GM18508 (cell line): ENCODE results near the gene PCID2.
"Not testable (repeated sequence)": the region's sequence is repeated elsewhere in the genome, so short reads cannot be mapped to it uniquely, and the experiment has no call there.

Experiments
- ATAC-seq: cut with Tn5 transposase; IDR thresholded peaks from one replicate; pipeline ENCODE4 v1.9.1; 2021; ENCODE audit warnings: moderate number of reproducible peaks; ENCODE audit not compliant: insufficient read depth, unreplicated experiment

PCID2 gene

GRCh38 chr13:113168211-113168610, 40.3 kb downstream of the PCID2 start:
- no peak for ATAC-seq

GRCh38 chr13:113167575-113167974, 40.9 kb downstream of the PCID2 start:
- no peak for ATAC-seq

- no peak for ATAC-seq
These were observed 41.3 kb downstream of the PCID2 start for GRCh38 chr13:113167155-113167554.

- ATAC-seq = no peak
These were observed 41.8 kb downstream of the PCID2 start for GRCh38 chr13:113166681-113167080.

DNA sequence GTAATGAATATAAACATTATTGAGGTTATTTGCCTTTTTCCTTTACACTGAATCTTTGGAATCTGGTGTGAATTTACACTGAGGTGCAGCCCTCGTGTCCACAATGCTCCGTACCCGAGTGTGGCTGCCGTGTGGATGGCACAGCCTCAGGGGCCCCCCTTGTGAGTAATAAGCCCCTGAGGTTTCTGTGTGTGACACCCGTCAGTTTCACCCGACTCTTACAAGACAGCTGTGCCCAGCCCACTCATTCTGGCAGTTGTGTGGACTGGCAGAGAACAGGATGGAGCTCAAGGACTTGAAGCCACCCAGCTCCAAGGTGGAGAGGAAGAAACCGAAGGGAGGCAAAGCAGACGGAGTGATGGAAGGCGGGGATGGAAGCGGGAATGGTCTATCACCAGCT, 42.2 kb downstream of the PCID2 start:
- ATAC-seq = no peak

DNA sequence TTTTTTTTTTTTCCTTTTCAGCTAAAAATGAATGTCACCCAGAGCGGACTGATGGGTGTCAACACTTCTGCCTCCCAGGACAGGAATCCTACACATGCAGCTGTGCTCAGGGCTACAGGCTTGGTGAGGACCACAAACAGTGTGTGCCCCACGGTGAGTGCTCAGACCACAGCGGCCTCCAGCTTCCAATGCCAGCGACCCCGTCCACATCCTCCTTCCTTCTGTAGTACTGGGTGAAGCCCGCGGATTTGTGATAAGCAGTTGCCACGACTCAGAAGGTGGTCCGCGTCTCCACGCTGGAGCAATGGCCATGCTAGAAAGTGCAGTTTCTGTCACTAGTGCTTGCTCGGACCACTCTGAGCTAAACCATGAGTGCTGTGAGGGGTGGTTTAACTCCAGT, 44.0 kb downstream of the PCID2 start:
- ATAC-seq = no peak

GRCh38 chr13:113162783-113163685, 45.4 kb downstream of the PCID2 start:
- no peak for ATAC-seq

- not testable (repeated sequence) for ATAC-seq
These were observed 46.5 kb downstream of the PCID2 start for GRCh38 chr13:113161975-113162374.

GRCh38 chr13:113161433-113161832, 47.0 kb downstream of the PCID2 start:
- no peak for ATAC-seq

GRCh38 chr13:113160983-113161382, 47.5 kb downstream of the PCID2 start:
- no peak for ATAC-seq

DNA sequence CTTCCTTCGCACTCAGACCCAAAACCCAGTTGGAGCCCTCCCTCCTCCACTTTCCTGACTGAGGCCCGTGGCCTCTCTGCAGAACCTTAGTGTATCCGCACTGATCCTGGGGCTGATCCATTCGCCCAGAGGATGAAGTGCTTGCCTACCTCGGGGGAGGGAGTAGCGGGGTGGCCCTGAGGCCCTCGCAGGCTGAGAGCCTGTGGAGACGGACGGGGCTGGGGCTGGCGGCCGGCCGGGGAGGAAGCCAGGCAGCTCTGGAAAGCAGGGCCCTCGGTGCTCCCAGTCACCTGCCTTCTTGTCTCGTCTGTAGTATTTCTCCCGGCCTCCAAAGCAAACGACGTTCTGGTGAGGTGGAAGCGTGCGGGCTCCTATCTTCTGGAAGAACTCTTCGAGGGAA, 48.8 kb downstream of the PCID2 start:
- no peak for ATAC-seq

- ATAC-seq = no peak
These were observed 49.5 kb downstream of the PCID2 start for GRCh38 chr13:113158946-113159345.

GRCh38 chr13:113157929-113158747, 50.3 kb downstream of the PCID2 start, which contains the start of gene PROZ:
Gene PROZ (plus strand): TSS chr13:113158648. CDS start chr13:113158661, 13 bp downstream.
- ATAC-seq = no peak

DNA sequence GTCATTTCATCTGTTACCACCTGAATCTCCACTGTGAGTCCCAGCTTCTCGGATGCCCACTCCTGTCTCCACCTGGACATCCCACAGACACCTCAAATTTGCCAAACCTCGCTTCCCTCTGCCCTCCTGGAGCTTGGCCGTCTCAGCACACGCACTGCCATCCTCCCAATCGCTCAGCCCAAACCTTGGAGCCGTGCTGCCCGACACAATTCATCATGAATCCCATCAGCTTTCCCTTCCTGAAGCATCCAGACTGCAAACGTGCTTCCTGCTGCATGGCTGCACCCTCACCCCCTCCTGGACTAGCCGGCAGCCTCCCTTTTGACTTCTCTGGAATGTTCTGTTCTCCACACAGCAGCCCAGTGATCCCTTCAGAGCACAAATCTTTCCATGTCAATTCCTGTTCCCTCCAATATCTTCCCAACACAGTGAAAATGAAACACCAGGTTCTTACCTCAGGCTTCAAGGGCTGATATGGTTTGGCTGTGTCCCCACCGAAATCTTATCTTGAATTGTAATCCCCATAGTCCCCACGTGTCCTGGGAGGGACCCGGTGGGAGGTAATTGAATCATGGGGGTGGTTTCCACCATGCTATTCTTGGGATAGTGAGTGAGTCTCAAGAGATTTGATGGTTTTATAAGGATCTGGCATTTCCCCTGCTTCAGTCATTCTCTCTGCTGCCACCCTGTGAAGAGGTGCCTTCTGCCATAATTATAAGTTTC, 51.1 kb downstream of the PCID2 start:
- no peak for ATAC-seq

- ATAC-seq = no peak
These were observed 52.4 kb downstream of the PCID2 start for GRCh38 chr13:113155982-113156655.

GRCh38 chr13:113155201-113155600, 53.3 kb downstream of the PCID2 start:
- no peak for ATAC-seq

GRCh38 chr13:113153810-113154748, 54.4 kb downstream of the PCID2 start:
- ATAC-seq = no peak

GRCh38 chr13:113152984-113153809, 55.3 kb downstream of the PCID2 start:
- ATAC-seq = no peak
